Liver (tissue), 3 donors: ENCODE data around the gene RANBP17.

Source experiments
- CTCF ChIP-seq: fragments of 150-350 bp; IDR thresholded peaks from 2 replicates; pipeline ENCODE4 v1.5.1; 2017; ENCODE audit warnings: improper control_type of control experiment, low read depth, low read length; ENCODE audit not compliant: missing input control
- JUND ChIP-seq, 2 donors: IDR thresholded peaks; 2 replicates each; pipeline ENCODE4 v1.6.1; 2016; ENCODE audit warnings: antibody characterized with exemption in 2 of 2
- TF ChIP-seq, protein P1 (sequence below): IDR thresholded peaks from 2 replicates; pipeline ENCODE4 v1.6.1; 2016; ENCODE audit warnings: antibody characterized with exemption
- donor health status: healthy.
- donor health status: healthy.

- TF ChIP-seq CTCF (no peak), JUND (IDR thresholded peaks at IDR 0.05) (no peak)
- TF ChIP-seq, protein P1, sequence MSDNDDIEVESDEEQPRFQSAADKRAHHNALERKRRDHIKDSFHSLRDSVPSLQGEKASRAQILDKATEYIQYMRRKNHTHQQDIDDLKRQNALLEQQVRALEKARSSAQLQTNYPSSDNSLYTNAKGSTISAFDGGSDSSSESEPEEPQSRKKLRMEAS = no peak
Measured at GRCh38 chr5:171188016-171188415, 326.2 kb downstream of the RANBP17 start.
